ENCODE data around the gene BANF1. TPM values are rescaled to one million over a fixed set of nuclear protein-coding genes. Genes with fewer than 3 reads are reported as not detected.

The BANF1 gene
- total and polyA plus RNA-seq, 2 of the 13 experiments (the other 11 are each of a cell fraction or from before 2014, with no cell fraction given): 40.5 to 86.5 TPM

DNA sequence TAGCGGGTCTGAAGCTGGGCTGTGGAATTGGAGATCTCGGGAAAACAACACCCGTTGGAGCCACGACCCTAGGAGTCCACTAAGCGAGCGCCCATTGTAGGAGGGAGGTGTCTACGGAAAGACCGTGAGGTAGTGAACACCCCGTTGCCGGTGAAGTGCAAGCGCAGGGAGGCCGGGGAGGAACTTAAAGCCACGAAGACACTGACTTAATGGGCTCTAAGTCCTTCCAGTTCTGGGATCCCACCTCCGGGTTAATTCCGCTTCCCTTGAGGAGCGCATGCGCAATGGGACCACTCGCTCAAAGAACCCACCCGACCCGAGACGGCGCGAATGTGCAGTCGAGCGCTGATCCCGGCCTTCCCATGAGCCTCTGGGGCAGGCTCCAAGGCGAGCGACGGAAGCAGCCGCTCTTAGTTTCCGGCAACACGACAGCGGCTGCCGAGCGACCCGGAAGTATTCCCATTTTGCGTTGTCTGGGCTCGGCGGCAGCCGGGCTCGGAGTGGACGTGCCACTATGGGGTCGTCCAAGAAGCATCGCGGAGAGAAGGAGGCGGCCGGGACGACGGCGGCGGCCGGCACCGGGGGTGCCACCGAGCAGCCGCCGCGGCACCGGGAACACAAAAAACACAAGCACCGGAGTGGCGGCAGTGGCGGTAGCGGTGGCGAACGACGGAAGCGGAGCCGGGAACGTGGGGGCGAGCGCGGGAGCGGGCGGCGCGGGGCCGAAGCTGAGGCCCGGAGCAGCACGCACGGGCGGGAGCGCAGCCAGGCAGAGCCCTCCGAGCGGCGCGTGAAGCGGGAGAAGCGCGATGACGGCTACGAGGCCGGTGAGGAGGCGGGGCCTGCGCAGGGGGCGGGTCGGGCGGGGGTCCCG is 40.8 kb upstream of the BANF1 start, which contains the start of gene SART1 (continued):
- TF ChIP-seq ATF7-NPFF (CRISPR knock-in tag; IDR thresholded peaks at IDR 0.05; ENCODE audit: low read depth) (peak; percentile 22; the same call in 1 of the 2 replicates), HNRNPLL (IDR thresholded peaks at IDR 0.05; ENCODE audit: low read depth, low read length, poor library complexity, severe bottlenecking) (peak; percentile 75), ZMYM4 (CRISPR knock-in tag; IDR thresholded peaks at IDR 0.05) (peak; percentile 48; the same call in 1 of the 2 replicates), ZSCAN5A (CRISPR knock-in tag; IDR thresholded peaks at IDR 0.05; ENCODE audit: borderline replicate concordance) (0 out of 2 replicates have a peak, but pooled peaks have one; percentile 30), POLR2G (IDR thresholded peaks at IDR 0.05; ENCODE audit: low read depth, low read length) (peak; percentile 96), ZNF713 (CRISPR knock-in tag; IDR thresholded peaks at IDR 0.05) (no peak), HNRNPH1 (optimal IDR thresholded peaks at IDR 0.05; ENCODE audit: low read depth, low read length) (no peak), ZNF20 (CRISPR knock-in tag; IDR thresholded peaks at IDR 0.05) (no peak), GRHL1 (CRISPR knock-in tag; conservative IDR thresholded peaks at IDR 0.05) (no peak), ZNF501 (CRISPR knock-in tag; IDR thresholded peaks at IDR 0.05) (peak; percentile 90), FOXC1 (CRISPR knock-in tag; IDR thresholded peaks at IDR 0.05; ENCODE audit: borderline replicate concordance) (peak; percentile 69; the same call in 1 of the 2 replicates), ZNF160 (CRISPR knock-in tag; IDR thresholded peaks at IDR 0.05) (no peak), SMYD3 (CRISPR knock-in tag; IDR thresholded peaks at IDR 0.05) (no peak), AGO2 (optimal IDR thresholded peaks at IDR 0.05; ENCODE audit: low read depth, low read length) (peak; percentile 87), RNF2 (conservative IDR thresholded peaks at IDR 0.05; ENCODE audit: low read depth) (0 out of 2 replicates have a peak, but pooled peaks have one; percentile 24), SP140L (CRISPR knock-in tag; IDR thresholded peaks at IDR 0.05; ENCODE audit: borderline replicate concordance) (no peak), THYN1 (CRISPR knock-in tag; IDR thresholded peaks at IDR 0.05; ENCODE audit: borderline replicate concordance, low read depth) (no peak)
- TF ChIP-seq, protein P1, sequence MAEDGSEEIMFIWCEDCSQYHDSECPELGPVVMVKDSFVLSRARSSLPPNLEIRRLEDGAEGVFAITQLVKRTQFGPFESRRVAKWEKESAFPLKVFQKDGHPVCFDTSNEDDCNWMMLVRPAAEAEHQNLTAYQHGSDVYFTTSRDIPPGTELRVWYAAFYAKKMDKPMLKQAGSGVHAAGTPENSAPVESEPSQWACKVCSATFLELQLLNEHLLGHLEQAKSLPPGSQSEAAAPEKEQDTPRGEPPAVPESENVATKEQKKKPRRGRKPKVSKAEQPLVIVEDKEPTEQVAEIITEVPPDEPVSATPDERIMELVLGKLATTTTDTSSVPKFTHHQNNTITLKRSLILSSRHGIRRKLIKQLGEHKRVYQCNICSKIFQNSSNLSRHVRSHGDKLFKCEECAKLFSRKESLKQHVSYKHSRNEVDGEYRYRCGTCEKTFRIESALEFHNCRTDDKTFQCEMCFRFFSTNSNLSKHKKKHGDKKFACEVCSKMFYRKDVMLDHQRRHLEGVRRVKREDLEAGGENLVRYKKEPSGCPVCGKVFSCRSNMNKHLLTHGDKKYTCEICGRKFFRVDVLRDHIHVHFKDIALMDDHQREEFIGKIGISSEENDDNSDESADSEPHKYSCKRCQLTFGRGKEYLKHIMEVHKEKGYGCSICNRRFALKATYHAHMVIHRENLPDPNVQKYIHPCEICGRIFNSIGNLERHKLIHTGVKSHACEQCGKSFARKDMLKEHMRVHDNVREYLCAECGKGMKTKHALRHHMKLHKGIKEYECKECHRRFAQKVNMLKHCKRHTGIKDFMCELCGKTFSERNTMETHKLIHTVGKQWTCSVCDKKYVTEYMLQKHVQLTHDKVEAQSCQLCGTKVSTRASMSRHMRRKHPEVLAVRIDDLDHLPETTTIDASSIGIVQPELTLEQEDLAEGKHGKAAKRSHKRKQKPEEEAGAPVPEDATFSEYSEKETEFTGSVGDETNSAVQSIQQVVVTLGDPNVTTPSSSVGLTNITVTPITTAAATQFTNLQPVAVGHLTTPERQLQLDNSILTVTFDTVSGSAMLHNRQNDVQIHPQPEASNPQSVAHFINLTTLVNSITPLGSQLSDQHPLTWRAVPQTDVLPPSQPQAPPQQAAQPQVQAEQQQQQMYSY (CRISPR knock-in tag; IDR thresholded peaks at IDR 0.05): peak; percentile 48

Data from HepG2 (cell line).